ENCODE measurements around the gene TMED5.

Gene TMED5

DNA sequence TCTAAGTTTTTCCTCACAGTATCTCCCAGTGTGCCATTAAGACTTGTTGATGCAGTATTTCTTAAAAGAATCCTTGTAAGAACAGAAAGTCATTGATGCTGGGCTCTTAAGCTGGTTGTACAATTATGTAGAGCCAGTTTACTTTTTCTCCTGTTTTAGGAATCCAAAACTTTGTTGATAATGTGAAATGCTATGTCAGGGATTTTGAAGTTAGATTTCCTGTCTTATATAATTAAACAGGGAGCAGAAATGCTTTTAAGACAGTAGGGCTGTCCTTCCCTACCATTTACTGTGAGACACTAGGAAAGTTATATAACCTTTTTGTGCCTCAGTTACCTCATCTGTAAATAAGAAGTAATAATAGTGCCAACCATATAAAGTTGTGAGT lies 26.3 kb upstream of the TMED5 start:
- no peak overlapping the region for H3K4me3 ChIP-seq (ENCODE audit: low read depth, low read length)
- no peak for DNase-seq (ENCODE audit: low read depth)
- TF ChIP-seq, protein P1, sequence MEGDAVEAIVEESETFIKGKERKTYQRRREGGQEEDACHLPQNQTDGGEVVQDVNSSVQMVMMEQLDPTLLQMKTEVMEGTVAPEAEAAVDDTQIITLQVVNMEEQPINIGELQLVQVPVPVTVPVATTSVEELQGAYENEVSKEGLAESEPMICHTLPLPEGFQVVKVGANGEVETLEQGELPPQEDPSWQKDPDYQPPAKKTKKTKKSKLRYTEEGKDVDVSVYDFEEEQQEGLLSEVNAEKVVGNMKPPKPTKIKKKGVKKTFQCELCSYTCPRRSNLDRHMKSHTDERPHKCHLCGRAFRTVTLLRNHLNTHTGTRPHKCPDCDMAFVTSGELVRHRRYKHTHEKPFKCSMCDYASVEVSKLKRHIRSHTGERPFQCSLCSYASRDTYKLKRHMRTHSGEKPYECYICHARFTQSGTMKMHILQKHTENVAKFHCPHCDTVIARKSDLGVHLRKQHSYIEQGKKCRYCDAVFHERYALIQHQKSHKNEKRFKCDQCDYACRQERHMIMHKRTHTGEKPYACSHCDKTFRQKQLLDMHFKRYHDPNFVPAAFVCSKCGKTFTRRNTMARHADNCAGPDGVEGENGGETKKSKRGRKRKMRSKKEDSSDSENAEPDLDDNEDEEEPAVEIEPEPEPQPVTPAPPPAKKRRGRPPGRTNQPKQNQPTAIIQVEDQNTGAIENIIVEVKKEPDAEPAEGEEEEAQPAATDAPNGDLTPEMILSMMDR (IDR thresholded peaks at IDR 0.05; ENCODE audit: control insufficient read depth, extremely low read depth, insufficient read depth): no peak

DNA sequence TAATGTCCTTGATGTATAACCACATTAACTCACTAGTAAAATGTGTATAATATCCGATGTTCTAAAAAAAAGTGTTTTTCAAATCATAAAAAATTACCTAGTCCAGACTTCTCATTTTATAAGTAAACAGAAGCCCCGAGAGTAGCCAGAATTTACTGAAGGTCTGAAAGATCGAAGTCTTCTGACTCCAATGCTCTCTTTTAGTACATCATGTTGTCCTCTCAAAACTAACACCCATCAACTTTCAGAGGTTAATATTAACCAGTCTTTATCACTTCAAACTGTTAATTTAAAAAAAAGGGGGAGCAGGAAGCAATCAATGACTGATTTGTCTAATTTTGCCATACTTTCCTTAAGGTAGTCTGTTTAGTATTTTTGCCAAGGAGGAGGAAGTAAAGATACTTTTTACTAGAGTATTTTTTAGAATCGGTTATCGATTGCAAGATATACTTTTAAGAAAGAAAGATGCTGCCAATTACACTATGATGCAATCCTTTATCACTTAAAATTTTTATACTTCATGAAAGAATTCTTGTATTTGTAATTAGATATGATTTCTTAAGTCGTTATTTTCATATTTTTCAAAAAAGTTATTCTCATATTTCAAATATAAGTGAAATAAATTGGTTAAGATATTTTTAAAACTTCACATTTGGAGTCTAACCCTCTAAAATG lies 25.8 kb upstream of the TMED5 start:
- no peak for DNase-seq (ENCODE audit: low read depth)
- H3K4me3 ChIP-seq (ENCODE audit: low read depth, low read length): no peak overlapping the region
- TF ChIP-seq, protein P1 (IDR thresholded peaks at IDR 0.05; ENCODE audit: control insufficient read depth, extremely low read depth, insufficient read depth): no peak

DNA sequence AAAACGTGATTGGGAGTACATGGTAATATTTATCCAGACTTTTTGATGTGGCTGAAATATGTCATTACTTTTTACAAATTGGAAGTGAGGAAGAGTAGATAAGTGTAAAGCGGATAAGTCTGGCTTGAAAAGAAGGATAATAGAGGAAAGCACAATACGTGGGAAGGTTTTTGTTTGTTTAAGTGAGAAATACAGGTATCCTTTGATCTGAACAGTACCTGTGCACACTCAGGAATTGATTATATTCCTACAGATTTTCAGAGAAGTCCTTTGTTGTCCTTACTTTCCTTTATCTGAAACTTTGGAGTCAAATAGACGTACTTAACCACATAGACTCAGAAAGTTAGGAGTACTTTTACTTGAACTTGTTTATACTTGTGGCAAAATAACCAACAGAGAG lies 20.5 kb upstream of the TMED5 start:
- TF ChIP-seq, protein P1 (IDR thresholded peaks at IDR 0.05; ENCODE audit: control insufficient read depth, extremely low read depth, insufficient read depth): no peak
- H3K4me3 ChIP-seq (ENCODE audit: low read depth, low read length): no peak overlapping the region
- no peak for DNase-seq (ENCODE audit: low read depth)

DNA sequence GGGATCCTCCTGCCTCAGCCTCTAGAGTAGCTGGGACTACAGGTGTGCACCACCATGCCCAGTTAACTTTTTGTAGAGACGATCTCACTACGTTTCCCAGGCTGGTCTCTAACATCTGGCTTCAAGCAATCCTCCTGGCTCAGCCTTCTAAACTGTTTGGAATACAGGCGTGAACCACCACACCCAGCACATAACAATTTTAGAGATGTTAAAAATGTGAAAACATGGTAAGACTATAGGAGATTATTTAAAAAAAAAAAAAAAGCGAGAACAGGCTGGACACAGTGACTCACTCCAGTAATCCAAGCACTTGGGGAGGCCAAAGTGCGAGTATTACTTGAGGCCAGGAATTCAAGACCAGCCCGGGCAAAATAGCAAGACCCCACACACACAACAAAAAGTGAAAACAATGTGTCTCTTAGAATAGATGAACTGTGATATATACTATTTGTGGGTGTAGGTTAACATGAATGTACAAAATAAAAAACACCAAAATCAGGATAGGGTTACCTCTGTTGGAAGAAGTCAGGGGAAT lies 19.9 kb upstream of the TMED5 start:
- TF ChIP-seq, protein P1 (IDR thresholded peaks at IDR 0.05; ENCODE audit: control insufficient read depth, extremely low read depth, insufficient read depth): no peak
- no peak overlapping the region for H3K4me3 ChIP-seq (ENCODE audit: low read depth, low read length)
- no peak for DNase-seq (ENCODE audit: low read depth)

DNA sequence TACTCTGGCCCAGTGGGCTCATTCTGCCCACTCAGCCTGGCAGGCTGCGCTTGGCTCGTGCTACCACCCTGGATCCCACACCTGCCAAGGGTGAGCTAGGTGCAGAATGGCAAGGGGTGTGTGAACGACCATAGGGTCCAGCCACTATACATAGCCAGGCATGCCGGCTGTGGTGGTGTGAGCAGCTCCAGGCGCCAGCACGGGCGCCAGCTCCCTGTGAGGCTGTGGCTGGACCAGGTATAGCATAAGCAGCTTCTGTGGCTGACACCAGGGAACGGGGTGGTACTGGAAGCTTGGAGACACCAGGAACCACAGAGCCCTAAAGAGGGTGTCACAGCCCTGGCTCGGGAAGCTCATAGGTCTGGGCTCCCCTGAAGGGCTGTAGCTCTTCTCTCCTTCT lies 18.9 kb upstream of the TMED5 start:
- DNase-seq (ENCODE audit: low read depth): no peak
- TF ChIP-seq, protein P1 (IDR thresholded peaks at IDR 0.05; ENCODE audit: control insufficient read depth, extremely low read depth, insufficient read depth): no peak
- no peak overlapping the region for H3K4me3 ChIP-seq (ENCODE audit: low read depth, low read length)

DNA sequence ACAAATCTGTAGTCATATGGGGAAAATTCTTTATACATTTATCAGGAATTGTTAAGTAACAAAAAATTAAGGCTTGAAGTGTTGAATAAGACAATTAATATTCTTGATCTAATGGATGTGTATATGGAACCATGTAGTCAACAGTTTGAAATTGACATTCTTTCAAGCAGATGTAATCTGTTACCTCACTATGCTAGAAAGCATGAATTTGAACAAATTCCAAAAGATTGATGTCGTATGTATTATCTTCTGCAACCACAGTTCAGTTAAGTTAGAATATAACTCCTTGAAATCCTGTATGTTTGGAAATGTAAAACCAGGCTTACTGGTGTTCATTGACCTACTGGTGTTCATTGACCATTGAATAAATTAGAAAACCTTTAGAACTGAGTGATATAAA lies 16.4 kb upstream of the TMED5 start:
- TF ChIP-seq, protein P1 (IDR thresholded peaks at IDR 0.05; ENCODE audit: control insufficient read depth, extremely low read depth, insufficient read depth): no peak
- H3K4me3 ChIP-seq (ENCODE audit: low read depth, low read length): no peak overlapping the region
- no peak for DNase-seq (ENCODE audit: low read depth)

Measured in LNCaP clone FGC (cell line).